Endothelial cell of umbilical vein (primary cell): ENCODE results near the gene SPTLC2.

Source experiments
- CTCF ChIP-seq, 2 donors: IDR thresholded peaks; 1 replicate in 1 of 2; 2 replicates in 1 of 2; pipeline ENCODE4 v1.5.1; 2011; ENCODE audit warnings: low read length in 2 of 2, mild to moderate bottlenecking in 2 of 2, moderate library complexity in 2 of 2, control low read depth in 1 of 2, inconsistent platforms in 1 of 2, low read depth in 1 of 2; ENCODE audit not compliant: insufficient read depth in 1 of 2; ENCODE audit errors: extremely low read depth in 1 of 2
- EZH2 ChIP-seq: IDR thresholded peaks from 2 replicates; pipeline ENCODE4 v1.6.1; 2012; ENCODE audit warnings: borderline replicate concordance, low read depth, mild to moderate bottlenecking, moderate library complexity, low read length, inconsistent platforms; ENCODE audit not compliant: severe bottlenecking
- FOS ChIP-seq: IDR thresholded peaks from 2 replicates; pipeline ENCODE4 v1.6.1; 2011; ENCODE audit warnings: mild to moderate bottlenecking, low read length, moderate library complexity, borderline replicate concordance; ENCODE audit not compliant: insufficient read depth
- GATA2 ChIP-seq: IDR thresholded peaks from 2 replicates; pipeline ENCODE4 v1.7.0; 2011; ENCODE audit warnings: low read depth, mild to moderate bottlenecking, moderate library complexity, mixed read lengths, low read length; ENCODE audit not compliant: insufficient read length, insufficient read depth
- JUN ChIP-seq: IDR thresholded peaks from 2 replicates; pipeline ENCODE4 v1.6.1; 2011; ENCODE audit warnings: borderline replicate concordance, low read depth; ENCODE audit not compliant: insufficient read length, insufficient read depth
- MAX ChIP-seq: IDR thresholded peaks from 2 replicates; pipeline ENCODE4 v1.6.1; 2011; ENCODE audit not compliant: insufficient read depth, insufficient read length
- MYC ChIP-seq: IDR thresholded peaks from one replicate; pipeline ENCODE4 v1.6.1; 2011; ENCODE audit warnings: mild to moderate bottlenecking, low read depth, low read length
- POLR2A ChIP-seq: IDR thresholded peaks from 2 replicates; pipeline ENCODE4 v1.6.1; 2012; ENCODE audit warnings: low read depth, mild to moderate bottlenecking, control low read depth, low read length
- POLR2AphosphoS5 ChIP-seq: IDR thresholded peaks from 2 replicates; pipeline ENCODE4 v1.6.1; 2012; ENCODE audit warnings: low read depth, mild to moderate bottlenecking, control low read depth, low read length, moderate library complexity; ENCODE audit not compliant: insufficient read depth

GRCh38 chr14:77470224-77470870 lies 146.1 kb downstream of the SPTLC2 start:
- TF ChIP-seq CTCF (IDR thresholded peaks at IDR 0.05; ENCODE audit: extremely low read depth in 1 of 2, insufficient read depth in 1 of 2, low read depth in 1 of 2, low read length in 2 of 2) (no peak), FOS (no peak), MYC (no peak), POLR2AphosphoS5 (no peak), EZH2 (no peak), POLR2A (no peak), GATA2 (no peak), MAX (no peak), JUN (no peak)
